Activated CD4-positive, alpha-beta T cell treated with anti-CD3 and anti-CD28 coated beads, Interleukin-2, amount 50 U/mL, for 24 hours (primary cell): Measurements from ENCODE around the gene ZDHHC18.
"Not testable (repeated sequence)": the region's sequence is repeated elsewhere in the genome, so short reads cannot be mapped to it uniquely, and the experiment has no call there.

Experiments
- DNase-seq, 2 donors: peaks; one replicate each; pipeline ENCODE4 v3.0.0-alpha.2; 2020; ENCODE audit warnings: low read depth in 1 of 2, low spot score in 1 of 2

ZDHHC18 gene

DNA sequence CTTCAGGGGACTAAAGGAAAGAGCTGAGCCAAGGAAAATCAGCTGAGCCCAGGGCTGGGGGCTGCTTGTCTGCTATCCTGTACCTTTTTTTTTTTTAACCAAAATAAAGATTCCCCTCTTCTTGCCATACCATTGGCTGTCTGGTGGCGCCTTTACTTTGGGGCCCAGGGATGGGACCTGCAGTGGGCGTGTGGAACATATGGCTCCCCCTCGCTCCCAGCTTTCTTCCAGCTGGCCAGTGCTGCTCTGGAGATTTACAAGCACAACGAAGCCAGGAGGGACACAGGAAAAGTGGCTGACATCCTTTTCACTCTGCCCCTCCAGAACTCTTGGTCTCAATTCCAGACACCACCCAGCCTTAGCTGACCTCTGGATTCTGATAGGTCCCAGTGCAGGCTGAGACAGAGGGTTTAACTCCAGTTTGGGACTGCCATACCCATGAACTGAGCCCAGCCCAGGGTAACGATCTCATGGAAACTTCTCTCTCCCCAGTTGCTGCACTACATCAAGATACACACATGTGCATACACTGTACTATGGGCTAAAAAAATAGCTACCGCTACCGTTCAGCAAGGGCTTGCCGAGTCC lies 31.1 kb downstream of the ZDHHC18 start:
- no peak for DNase-seq

DNA sequence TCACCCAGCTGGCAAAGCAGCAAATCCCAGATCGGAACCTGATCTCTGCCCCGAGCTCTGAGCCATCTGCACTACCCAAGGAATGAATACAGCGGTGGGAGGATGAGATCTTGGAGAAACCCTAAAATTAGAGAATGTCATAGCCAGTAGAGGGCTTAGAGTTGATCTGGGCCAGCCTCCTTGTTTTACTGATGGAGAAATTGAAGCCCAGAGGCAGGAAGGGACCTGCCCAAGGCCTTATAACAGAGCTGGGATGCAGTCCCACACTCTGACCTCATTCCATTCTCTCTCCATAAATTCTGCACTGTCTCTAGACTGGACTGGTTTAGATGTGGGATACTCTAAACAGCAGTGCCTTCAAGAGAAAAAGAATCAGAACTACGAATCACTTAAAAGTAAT lies 31.7 kb downstream of the ZDHHC18 start:
- no peak for DNase-seq

DNA sequence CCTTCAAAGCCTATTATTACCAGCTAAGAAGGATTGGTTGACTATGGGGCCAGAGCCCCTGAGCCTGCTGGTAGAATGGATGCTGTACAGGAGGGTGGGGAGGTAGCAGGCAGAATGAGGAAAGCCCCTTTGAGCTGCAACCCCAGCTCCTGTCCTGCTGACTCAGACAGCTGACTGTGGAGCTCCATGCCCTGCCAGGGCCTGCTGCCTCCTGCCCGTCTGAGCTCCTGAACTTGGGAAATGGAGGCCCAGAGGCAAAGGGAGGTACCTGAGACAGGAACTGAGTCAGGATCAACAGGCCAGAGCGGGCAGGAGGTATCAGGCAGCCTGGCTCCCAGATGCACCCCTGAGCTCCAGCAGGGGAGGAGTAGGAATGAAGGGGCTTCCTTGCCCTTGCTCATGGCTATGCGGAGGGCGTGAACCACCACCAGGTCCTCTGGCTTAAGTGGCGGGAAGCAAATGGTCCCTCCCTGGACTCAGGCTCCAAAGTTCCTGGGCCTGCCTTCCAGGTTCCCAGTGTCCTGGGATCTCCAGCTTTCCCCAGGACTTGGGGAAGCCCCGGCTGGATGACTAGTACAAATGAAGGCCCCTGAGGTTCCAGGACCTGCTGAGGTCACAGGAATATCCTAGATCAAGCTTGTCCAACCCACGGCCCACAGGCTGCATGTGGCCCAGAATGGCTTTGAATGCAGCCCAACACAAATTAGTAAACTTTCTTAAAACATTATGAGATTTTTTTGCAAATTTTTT lies 32.6 kb downstream of the ZDHHC18 start:
- no peak for DNase-seq

DNA sequence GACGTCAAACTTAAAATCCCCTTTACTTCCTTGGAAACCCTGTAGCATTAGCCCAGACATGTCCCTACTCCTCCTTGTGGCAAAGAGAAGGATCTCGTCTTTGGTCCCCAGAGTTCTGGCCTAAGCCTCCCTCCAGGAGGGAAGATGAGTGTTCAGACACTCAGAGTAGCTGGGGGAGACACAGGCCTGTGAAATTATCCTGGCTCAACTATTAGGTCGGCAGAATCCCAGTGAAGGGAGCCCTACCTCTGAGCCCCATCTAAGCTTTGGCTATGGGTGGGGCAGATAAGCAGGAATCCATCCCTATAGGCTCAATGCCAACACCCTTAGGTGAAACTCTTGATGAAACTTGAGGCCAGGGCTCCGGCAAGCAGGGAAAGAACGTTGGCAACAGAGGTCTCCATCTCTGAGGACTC lies 34.8 kb downstream of the ZDHHC18 start:
- no peak for DNase-seq

DNA sequence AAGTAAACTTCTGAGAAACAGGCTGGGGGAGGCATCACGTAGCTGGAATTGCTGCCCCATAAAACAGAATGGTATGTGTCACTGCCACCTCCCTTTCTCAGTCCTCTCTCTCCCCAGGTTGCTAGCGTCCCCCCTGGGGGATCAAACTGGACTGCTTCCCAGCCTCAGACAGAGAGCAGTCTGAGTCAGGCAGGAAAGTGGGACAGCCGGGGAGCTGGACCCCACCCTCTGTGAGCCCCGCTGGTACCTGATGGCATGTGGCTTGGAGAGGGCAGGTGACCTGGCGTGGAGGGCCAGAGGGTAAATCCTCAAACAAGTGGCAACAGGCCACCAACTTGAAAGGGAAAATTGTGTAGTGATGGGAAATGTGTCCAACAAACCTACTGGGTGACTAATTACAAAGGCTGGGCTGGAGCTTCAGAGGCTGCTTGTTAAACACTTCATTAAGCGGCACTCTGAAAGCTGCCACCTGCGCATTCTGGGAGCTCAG lies 35.4 kb downstream of the ZDHHC18 start:
- no peak for DNase-seq

DNA sequence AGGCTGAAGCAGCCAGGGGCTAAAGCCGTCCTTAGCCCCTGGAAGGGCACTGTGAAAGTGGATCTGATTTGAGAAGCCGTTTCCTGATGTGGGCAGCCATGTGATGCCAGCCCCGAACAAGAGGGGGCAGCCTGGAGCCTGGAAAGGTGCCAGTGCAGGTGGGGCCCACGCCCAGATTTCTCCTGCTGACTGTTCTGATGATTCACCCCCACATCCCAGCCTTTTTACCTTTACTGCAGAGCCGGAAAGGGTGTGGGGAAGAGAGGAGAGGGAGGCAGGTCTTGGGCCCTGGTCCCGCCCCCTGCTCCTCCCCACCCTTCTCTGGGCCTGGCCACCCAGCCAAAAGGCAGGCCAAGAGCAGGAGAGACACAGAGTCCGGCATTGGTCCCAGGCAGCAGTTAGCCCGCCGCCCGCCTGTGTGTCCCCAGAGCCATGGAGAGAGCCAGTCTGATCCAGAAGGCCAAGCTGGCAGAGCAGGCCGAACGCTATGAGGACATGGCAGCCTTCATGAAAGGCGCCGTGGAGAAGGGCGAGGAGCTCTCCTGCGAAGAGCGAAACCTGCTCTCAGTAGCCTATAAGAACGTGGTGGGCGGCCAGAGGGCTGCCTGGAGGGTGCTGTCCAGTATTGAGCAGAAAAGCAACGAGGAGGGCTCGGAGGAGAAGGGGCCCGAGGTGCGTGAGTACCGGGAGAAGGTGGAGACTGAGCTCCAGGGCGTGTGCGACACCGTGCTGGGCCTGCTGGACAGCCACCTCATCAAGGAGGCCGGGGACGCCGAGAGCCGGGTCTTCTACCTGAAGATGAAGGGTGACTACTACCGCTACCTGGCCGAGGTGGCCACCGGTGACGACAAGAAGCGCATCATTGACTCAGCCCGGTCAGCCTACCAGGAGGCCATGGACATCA lies 36.5 kb downstream of the ZDHHC18 start, which contains the start of gene SFN:
Gene SFN, plus strand, starts transcription at position 369 of the 904 bp plus-strand sequence. Its CDS starts 64 bp downstream, at position 433.
- DNase-seq, result peak in 1 of 2 donors; percentile 39

DNA sequence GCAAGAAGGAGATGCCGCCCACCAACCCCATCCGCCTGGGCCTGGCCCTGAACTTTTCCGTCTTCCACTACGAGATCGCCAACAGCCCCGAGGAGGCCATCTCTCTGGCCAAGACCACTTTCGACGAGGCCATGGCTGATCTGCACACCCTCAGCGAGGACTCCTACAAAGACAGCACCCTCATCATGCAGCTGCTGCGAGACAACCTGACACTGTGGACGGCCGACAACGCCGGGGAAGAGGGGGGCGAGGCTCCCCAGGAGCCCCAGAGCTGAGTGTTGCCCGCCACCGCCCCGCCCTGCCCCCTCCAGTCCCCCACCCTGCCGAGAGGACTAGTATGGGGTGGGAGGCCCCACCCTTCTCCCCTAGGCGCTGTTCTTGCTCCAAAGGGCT lies 37.2 kb downstream of the ZDHHC18 start:
- no peak for DNase-seq

DNA sequence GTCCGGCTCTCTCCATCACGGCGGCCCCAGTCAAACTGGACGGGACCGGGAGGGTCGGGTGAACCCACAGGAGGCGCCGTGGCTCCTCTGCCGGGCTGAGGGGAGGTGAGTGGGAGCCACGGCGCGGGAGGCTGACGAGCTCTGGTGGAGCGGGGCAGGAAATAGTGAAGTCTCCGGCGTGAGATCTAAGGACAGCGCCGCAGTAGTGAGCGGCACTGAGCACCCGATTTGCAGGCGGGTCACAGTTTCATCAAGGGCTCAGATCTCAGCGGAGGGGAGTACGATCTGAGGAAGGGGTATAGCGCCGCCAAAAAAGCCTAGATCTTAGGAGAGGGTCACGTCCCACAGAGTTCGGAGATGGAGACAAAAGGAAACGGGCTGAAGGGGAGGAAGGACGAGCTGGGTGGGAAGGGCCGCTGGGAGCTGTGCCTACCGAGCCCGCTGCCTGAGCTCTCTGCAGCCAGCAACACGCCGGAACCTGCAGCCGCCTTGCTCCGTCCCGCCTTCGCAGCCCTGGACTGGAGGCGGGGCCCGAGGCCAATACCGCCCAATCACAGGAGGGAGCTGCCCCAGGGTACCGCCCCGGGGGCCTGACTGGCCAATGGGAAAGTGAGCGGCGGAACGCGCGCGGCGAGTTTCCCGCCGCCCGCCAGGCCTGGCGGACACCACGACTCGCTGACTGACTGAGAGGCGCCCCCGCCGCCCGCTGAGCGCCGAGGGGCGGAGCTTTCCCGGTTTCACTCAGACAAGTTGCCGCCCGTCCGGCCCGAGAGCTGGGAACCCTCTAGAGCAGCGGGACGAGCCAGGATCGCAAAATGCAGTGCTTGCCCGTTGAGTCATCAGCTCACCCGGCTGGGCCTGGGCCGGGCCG lies 38.4 kb downstream of the ZDHHC18 start:
- peak; percentile 84 to 90 for DNase-seq

DNA sequence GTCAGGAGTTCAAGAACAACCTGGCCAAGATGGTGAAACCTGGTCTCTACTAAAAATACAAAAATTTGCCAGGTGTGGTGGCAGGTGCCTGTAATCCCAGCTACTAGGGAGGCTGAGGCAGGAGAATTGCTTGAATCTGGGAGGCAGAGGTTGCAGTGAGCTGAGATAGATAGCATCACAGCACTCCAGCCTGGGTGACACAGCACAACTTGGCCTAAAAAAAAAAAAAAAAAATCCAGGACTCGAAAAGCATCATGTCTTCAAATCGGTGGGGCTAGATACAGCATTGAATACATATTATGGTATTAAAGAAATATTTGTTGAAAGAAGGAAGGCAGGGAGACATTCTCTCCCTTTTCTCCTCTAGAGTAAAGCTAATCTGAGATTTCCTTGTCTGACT lies 46.6 kb downstream of the ZDHHC18 start:
- not testable (repeated sequence) for DNase-seq

DNA sequence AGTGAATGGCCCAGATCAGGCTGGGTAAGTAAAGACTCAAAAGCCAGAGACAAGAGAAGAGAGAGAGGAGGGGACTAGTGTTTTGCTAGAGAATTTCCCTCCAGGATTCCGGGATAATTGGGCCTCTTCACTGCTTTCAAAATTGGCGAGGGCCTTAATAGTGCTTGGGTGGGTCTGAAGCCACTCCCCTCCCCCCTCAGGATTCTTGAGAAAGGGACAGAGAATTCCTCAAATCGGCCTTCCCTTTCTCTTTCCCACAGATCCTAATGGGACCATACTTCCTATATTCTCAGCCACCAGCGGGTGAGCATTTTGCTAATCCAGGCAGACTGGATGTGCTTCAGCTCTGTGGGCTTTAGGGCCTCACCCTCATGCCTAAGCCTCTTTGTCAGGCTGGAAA lies 48.4 kb downstream of the ZDHHC18 start:
- no peak for DNase-seq

DNA sequence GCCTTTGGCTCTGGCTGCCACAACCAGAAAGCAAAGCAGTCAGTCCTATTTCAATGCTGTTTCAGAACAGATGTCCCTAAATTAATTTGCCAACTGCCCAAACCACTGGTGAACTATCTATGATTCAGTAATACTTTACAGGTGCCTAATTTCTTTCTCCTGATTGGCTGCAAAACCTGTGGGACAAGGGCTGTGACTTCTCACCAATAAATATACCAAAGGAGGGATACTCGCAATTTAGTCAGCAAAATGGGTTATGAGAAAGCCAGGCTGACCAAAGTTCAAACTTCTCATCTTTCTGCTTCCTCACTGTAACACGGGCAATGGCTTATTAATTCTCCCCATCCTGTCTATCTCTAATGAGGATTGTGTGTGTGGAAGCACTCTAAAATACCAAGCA lies 50.8 kb downstream of the ZDHHC18 start:
- no peak for DNase-seq

DNA sequence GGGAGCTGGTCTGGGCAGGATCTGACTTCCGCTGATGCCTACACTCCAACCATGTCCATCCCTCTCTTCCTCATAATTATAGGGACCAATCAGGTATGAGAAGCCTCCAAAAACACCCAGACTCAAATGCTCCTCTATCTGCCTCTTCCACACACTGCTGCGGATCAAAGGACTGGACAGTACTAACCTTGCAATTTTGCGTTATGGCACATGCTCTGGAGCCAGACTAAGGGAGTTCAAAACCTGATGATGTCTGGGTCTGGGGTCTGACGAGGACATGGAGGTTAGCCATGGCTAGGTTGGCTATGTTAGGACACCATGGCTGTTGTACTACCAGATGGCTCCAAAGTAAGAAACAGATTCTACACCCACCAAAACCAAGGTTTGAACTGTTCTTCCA lies 53.3 kb downstream of the ZDHHC18 start:
- DNase-seq, result no peak

DNA sequence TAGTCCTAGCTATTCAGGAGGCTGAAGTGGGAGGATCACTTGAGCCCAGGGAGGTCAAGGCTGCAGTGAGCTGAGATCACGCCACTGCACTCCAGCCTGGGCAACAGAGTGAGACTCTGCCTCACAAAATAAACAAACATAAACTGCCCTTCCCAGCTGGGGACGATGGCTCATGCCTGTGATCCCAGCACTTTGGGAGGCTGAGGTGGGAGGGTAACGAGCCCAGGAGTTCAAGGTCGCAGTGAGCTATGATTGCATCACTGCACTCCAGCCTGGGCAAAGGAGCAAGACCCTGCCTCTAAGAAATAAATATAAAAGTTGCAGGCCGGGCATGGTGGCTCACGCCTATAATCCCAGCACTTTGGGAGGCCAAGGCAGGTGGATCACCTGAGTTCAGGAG lies 55.1 kb downstream of the ZDHHC18 start:
- not testable (repeated sequence) for DNase-seq

DNA sequence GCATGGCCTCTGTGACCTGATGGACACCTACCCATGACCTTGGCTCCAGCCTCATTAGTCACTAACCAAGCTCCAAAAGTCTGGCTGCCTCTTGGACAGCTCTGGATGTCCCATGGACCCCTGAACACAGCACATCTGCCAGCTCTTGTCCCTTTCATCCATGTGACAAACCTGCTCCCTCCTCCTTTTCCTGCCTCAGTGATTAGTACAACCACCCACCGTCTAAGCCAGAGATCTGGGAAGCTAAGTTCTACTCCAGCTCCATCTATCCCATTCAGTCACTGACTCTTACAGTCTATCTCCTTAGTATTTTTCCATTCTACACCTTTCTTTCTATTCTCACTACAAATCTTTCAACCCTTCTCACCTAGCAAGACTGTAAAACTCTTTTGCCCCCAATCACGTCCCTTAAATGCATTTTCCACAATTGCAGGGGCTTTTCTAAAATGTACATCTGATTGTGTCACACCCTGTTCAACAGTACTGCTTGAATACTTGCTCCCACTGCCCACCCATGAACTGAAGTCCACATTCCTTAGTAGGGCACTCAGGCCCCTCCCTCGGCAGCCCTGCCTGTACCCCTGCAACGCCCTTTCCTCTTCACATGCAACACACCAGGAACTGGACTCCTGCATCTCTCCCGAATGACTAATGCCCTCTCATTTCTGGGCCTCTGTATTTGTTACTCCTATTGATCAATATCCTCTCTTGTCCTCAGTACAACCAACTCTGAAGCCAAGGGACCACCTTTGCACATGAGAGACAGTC lies 56.4 kb downstream of the ZDHHC18 start:
- DNase-seq, result no peak

DNA sequence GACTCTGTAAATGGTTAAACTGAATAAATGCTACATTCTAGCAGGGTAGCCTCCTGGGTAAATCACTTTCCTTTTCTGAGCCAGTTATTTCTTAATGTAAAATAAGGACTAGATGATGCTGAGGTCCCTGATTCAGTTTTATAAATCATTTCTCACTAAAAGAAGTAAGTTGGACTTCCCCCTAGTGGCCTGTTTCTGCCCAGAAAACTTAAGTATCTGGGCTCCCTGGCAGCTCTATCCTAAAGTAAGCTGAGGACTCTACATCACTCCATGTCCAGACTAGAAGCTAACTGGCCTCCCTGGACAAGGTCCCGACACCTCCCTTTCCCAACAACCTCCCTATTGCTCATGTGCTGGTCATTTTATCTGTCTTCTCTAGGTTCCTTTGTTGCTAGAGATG lies 60.6 kb downstream of the ZDHHC18 start:
- no peak for DNase-seq

DNA sequence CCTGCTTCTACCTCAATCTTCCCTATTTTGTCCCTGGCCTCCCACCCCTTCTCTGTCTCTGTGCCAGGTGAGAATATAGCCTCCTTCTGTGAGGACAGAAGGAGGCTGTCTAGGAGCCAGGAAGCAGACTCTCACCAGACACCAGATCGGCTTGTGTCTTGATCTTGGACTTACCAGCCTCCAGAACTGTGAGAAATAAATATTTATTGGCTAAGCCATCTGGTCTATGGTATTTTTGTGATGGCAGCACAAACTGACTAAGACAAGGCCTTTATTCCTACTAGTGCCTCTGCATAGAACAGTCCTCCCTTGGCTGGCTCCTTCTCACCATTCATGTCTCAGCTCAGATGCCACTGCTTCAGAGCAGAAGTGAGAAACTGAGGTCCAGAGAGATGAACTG lies 61.7 kb downstream of the ZDHHC18 start:
- no peak for DNase-seq

DNA sequence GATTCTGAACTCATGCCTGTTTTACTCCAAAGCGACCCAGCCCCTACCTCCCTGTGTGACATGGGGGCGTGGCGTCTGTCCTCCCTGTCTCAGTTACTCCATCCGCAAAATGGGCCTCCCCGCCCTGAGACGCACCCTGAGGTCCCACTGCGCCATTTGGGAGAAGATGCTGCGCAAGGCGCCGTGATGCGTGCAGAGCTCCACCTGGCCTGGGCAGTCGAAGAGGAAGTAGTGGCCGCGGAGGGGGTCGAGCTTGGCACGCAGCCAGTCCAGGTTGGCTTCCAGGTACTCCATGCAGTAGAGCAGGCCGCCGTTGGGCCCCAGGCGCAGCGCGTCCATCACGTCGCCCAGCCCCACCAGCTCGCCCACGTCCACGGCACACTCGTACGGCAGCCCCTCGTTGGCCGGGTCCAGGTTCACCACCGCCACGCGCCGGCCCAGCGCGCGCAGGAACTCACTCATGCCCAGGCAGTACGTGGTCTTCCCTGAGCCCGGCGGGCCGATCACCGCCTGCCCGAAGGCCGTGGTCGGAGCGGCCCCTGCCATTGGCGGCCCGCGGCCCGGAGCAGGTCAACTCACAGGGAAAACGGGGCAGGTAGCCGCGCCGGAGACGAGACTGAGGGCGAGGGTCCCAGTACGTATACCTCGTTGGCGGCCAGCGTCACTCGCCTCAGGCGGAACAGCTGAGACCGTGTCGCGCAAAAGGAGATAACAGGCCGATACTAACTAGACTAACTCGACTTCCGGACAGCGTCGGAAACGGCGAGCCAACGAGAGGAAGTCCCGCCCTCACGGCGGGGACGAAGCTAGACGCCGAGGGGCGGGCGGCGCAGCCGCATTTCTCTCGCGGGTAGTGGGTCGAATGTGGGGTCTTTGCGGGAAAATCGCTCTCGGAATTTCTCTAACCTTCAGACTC lies 63.3 kb downstream of the ZDHHC18 start, which contains the start of gene GPN2:
Gene GPN2, minus strand, starts transcription at position 733 of the 916 bp plus-strand sequence. Its CDS starts 187 bp downstream, at position 546.
- peak; percentile 54 to 73 for DNase-seq

DNA sequence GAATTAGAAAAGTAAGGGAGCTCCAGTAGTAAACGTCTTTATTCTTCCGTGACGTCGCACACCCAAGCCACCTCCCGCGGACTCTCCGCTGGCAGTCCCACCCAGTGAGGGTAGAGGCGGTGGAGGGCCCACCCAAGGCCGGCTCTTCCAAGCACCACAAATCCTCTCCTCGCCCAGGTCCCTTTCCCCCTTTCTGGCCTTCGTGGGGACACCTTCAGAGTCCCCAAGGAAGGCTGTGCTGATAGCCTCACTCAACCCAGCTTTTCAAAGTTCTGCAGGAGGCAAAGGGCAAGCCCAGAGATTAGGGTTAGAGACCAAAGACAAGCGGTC lies 63.9 kb downstream of the ZDHHC18 start:
- no peak for DNase-seq

DNA sequence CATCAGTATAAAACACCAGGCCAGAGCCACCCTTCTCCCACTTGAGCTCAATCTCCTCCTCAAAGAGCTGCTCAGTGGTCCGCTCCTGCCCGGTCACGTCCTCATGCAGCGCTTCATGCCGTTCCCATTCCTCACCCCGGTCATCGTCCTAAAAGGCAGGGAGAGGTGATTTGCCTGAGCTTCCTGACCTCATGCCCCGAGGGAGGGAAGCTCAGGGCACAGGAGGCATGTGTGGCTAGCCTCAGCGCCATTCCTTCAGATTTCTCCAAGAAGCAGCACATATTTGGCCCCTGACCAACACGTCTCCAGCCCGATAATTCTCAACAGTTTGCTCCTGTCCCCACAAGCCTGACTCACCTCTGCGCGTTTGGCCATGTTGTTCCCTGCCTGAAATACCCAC lies 67.8 kb downstream of the ZDHHC18 start:
- no peak for DNase-seq
